Measurements from ENCODE around the gene SYCE3.
"Not testable (repeated sequence)": the region's sequence is repeated elsewhere in the genome, so short reads cannot be mapped to it uniquely, and the experiment has no call there.

GRCh38 chr22:50520184-50520583 lies 42.5 kb downstream of the SYCE3 start:
- not testable (repeated sequence) for TF ChIP-seq CTCF (conservative IDR thresholded peaks at IDR 0.05; ENCODE audit: low read length); EZH2phosphoT487 (IDR thresholded peaks at IDR 0.05; ENCODE audit: borderline replicate concordance, low read depth, low read length)

Data from OCI-LY7 (cell line).